H1 (cell line): ENCODE data around the gene ARHGAP42. TPM values are rescaled to one million over a fixed set of nuclear protein-coding genes. Genes with fewer than 3 reads are reported as not detected.

Source experiments
- CTCF ChIA-PET: fragments of 300-600 bp; sonication (Branson Sonifier 250); formaldehyde crosslinking; loops from one replicate; lab custom pipeline; 2021; ENCODE audit not compliant: partially characterized antibody; lab: Charles Lee
- POLR2A ChIA-PET: fragments of 300-600 bp; sonication (Branson Sonifier 250); formaldehyde crosslinking; loops from one replicate; lab custom pipeline; 2021; ENCODE audit warnings: inconsistent platforms; ENCODE audit not compliant: partially characterized antibody; lab: Charles Lee
- DNase-seq, 2 experiments: peaks; one replicate each; pipeline versions ENCODE4 v3.0.0 to v3.0.0-alpha.2; 2010 to 2022; ENCODE audit warnings: low spot score in 2 of 2, low read depth in 1 of 2, mixed read lengths in 1 of 2
- FAIRE-seq: peaks from 2 replicates; lab custom pipeline; 2011; peaks lifted over from hg19 to GRCh38; lab: Jason Lieb, UNC
- H2AFZ ChIP-seq: 2 replicates; pipeline ENCODE4 v1.8.1; 2012; ENCODE audit warnings: low read length, inconsistent platforms
- H2AK5ac ChIP-seq: 2 replicates; pipeline ENCODE4 v1.6.1; 2013; ENCODE audit warnings: low read depth, low read length
- H2BK120ac ChIP-seq: replicated peaks from 2 replicates; pipeline ENCODE3; 2013; ENCODE audit warnings: low read depth, low read length, inconsistent platforms
- H2BK12ac ChIP-seq: 2 replicates; pipeline ENCODE4 v1.6.1; 2013; ENCODE audit warnings: low read depth, low read length
- H2BK15ac ChIP-seq: 2 replicates; pipeline ENCODE4 v1.6.1; 2013; ENCODE audit warnings: low read length
- H2BK20ac ChIP-seq: 2 replicates; pipeline ENCODE4 v1.6.1; 2013; ENCODE audit warnings: low read length
- H2BK5ac ChIP-seq: 2 replicates; pipeline ENCODE4 v1.6.1; 2013; ENCODE audit warnings: low read depth, low read length
- H3K14ac ChIP-seq: 2 replicates; pipeline ENCODE4 v1.6.1; 2013; ENCODE audit warnings: inconsistent platforms; ENCODE audit not compliant: insufficient read length
- H3K18ac ChIP-seq: 2 replicates; pipeline ENCODE4 v1.6.1; 2013; ENCODE audit warnings: low read length; ENCODE audit errors: extremely low read depth
- H3K23ac ChIP-seq: 2 replicates; pipeline ENCODE4 v1.6.1; 2013; ENCODE audit warnings: inconsistent platforms; ENCODE audit not compliant: insufficient read length
- H3K23me2 ChIP-seq: 2 replicates; pipeline ENCODE4 v1.6.1; 2013; ENCODE audit warnings: low read depth, low read length
- H3K27ac ChIP-seq: 2 replicates; pipeline ENCODE4 v1.6.1; 2011; ENCODE audit warnings: low read depth, low read length, inconsistent platforms
- H3K27me3 ChIP-seq, 4 experiments: replicated peaks in 1 of 4; 1 replicate in 1 of 4; 2 replicates in 3 of 4; pipeline versions ENCODE4 v1.6.1 to v1.8.1; 2011 to 2013; ENCODE audit warnings: low read length in 3 of 4, mild to moderate bottlenecking in 3 of 4, inconsistent platforms in 2 of 4, mixed read lengths in 2 of 4, moderate library complexity in 1 of 4; ENCODE audit not compliant: control insufficient read depth in 3 of 4, insufficient read depth in 3 of 4; ENCODE audit errors: extremely low read depth in 1 of 4
- H3K36me3 ChIP-seq, 4 experiments: 2 replicates each; pipeline versions ENCODE4 v1.6.1 to v1.8.1; 2011 to 2013; ENCODE audit warnings: mild to moderate bottlenecking in 4 of 4, low read length in 3 of 4, moderate library complexity in 2 of 4, control low read depth in 1 of 4, inconsistent platforms in 1 of 4; ENCODE audit not compliant: insufficient read depth in 4 of 4, control insufficient read depth in 2 of 4
- H3K4ac ChIP-seq: replicated peaks from 2 replicates; pipeline ENCODE3; 2013; ENCODE audit warnings: low read length, low read depth, mixed read lengths, inconsistent platforms; ENCODE audit not compliant: insufficient read length
- H3K4me1 ChIP-seq, 4 experiments: replicated peaks in 1 of 4; 1 replicate in 1 of 4; 2 replicates in 3 of 4; pipeline versions ENCODE4 v1.6.1 to v1.8.1; 2011 to 2013; ENCODE audit warnings: low read length in 3 of 4, inconsistent platforms in 2 of 4, mixed read lengths in 1 of 4; ENCODE audit not compliant: insufficient read depth in 4 of 4, control insufficient read depth in 3 of 4
- H3K4me2 ChIP-seq, 2 experiments: 2 replicates each; pipeline versions ENCODE4 v1.6.1 to v1.8.1; 2011 to 2013; ENCODE audit warnings: low read depth in 2 of 2, low read length in 2 of 2, control low read depth in 1 of 2, inconsistent platforms in 1 of 2, mild to moderate bottlenecking in 1 of 2; ENCODE audit not compliant: insufficient read depth in 1 of 2
- H3K4me3 ChIP-seq, 4 experiments: fragments of 200-600, 300-600 bp in 1 of 4; sonication (generic), shearing (Covaris generic), sonication (Bioruptor Twin) in 1 of 4; 2 replicates each; pipeline versions ENCODE4 v1.5.1 to v1.8.1; 2011 to 2016; ENCODE audit warnings: low read length in 4 of 4, low read depth in 3 of 4, control low read depth in 2 of 4, inconsistent platforms in 2 of 4, mild to moderate bottlenecking in 2 of 4, mixed read lengths in 1 of 4, moderate library complexity in 1 of 4; ENCODE audit not compliant: insufficient read depth in 2 of 4; ENCODE audit errors: extremely low read depth in 1 of 4
- H3K56ac ChIP-seq: replicated peaks from 2 replicates; pipeline ENCODE3; 2013; ENCODE audit warnings: low read depth, mild to moderate bottlenecking, mixed read lengths, low read length, inconsistent platforms; ENCODE audit not compliant: insufficient read length
- H3K79me1 ChIP-seq: 2 replicates; pipeline ENCODE4 v1.6.1; 2013; ENCODE audit warnings: low read depth, low read length, control low read depth
- H3K79me2 ChIP-seq, 2 experiments: 2 replicates each; pipeline versions ENCODE4 v1.6.1 to v1.8.1; 2012 to 2013; ENCODE audit warnings: low read length in 2 of 2, mild to moderate bottlenecking in 2 of 2, inconsistent platforms in 1 of 2; ENCODE audit not compliant: insufficient read depth in 2 of 2, control insufficient read depth in 1 of 2
- H3K9ac ChIP-seq, 4 experiments: replicated peaks in 1 of 4; 1 replicate in 1 of 4; 2 replicates in 3 of 4; pipeline versions ENCODE4 v1.6.1 to v1.8.1; 2011 to 2013; ENCODE audit warnings: low read depth in 3 of 4, low read length in 3 of 4, control low read depth in 2 of 4, mild to moderate bottlenecking in 2 of 4, moderate library complexity in 2 of 4, inconsistent platforms in 1 of 4; ENCODE audit errors: extremely low read depth in 1 of 4
- H3K9me3 ChIP-seq, 2 experiments: 2 replicates each; pipeline versions ENCODE4 v1.6.1 to v1.8.1; 2012 to 2013; ENCODE audit warnings: mild to moderate bottlenecking in 2 of 2, moderate library complexity in 2 of 2, control low read depth in 1 of 2, inconsistent platforms in 1 of 2, low read depth in 1 of 2, low read length in 1 of 2, mixed read lengths in 1 of 2; ENCODE audit not compliant: insufficient read depth in 2 of 2
- H4K20me1 ChIP-seq, 2 experiments: replicated peaks in 1 of 2; 2 replicates each; pipeline versions ENCODE3 to v1.8.1; 2011 to 2013; ENCODE audit warnings: inconsistent platforms in 2 of 2, low read length in 2 of 2, mild to moderate bottlenecking in 1 of 2; ENCODE audit not compliant: insufficient read depth in 2 of 2, control insufficient read depth in 1 of 2
- H4K5ac ChIP-seq: 2 replicates; pipeline ENCODE4 v1.6.1; 2013; ENCODE audit warnings: low read length, low read depth, mixed read lengths, inconsistent platforms; ENCODE audit not compliant: insufficient read length
- H4K8ac ChIP-seq: 2 replicates; pipeline ENCODE4 v1.8.0; 2013; ENCODE audit warnings: mild to moderate bottlenecking, moderate library complexity, low read length, inconsistent platforms; ENCODE audit not compliant: insufficient read depth; ENCODE audit errors: extremely low read depth
- H4K91ac ChIP-seq: replicated peaks from 2 replicates; pipeline ENCODE3; 2013; ENCODE audit warnings: low read length, mixed read lengths, inconsistent platforms; ENCODE audit not compliant: insufficient read length
- BACH1 ChIP-seq: IDR thresholded peaks from 2 replicates; pipeline ENCODE4 v1.6.1; 2012; ENCODE audit warnings: low read length, improper control_type of control experiment
- MAFK ChIP-seq: IDR thresholded peaks from 2 replicates; pipeline ENCODE4 v1.6.1; 2012; ENCODE audit warnings: low read depth, mild to moderate bottlenecking, improper control_type of control experiment, low read length
- WGBS, 2 experiments: shearing (Covaris generic) in 1 of 2; methylation state at CpG; one replicate each; pipeline versions ENCODE4 v1.1.6 to v1.1.7; 2013 to 2015; ENCODE audit warnings: low lambda C conversion rate in 2 of 2, mixed read lengths in 2 of 2, inconsistent platforms in 1 of 2, low coverage in 1 of 2, missing lambda C conversion rate in 1 of 2; ENCODE audit not compliant: insufficient replicate concordance in 2 of 2, insufficient coverage in 1 of 2, insufficient read length in 1 of 2; ENCODE audit errors: extremely low coverage in 1 of 2, missing lambda C conversion rate in 1 of 2; 5-methylcytosine and 5-hydroxymethylcytosine counted together
- polyA plus RNA-seq, 7 experiments: library from polyadenylated mRNA; depleted of rRNA in 3 of 7; stranded (reverse) in 5 of 7; unstranded in 2 of 7; fragments of >200 nt in 5 of 7; fragments of 200-250 nt in 2 of 7; gene quantifications; 1 replicate in 5 of 7; 2 replicates in 1 of 7; 4 replicates in 1 of 7; pipeline versions ENCODE4 v1.2.1 to v1.2.3, GENCODE V29; 2011 to 2013; ENCODE audit warnings: missing spikeins in 2 of 7, mixed read lengths in 2 of 7
- total RNA-seq: library from RNA; stranded (reverse); fragmentation: NEBNext Ultra II Directional; extraction: Animal tissue kit (Norgen Biotek cat#: 25700); gene quantifications from 2 replicates; pipeline ENCODE4 v1.2.1, GENCODE V29; 2021
- TF ChIP-seq, protein P1 (sequence below): IDR thresholded peaks from 2 replicates; pipeline ENCODE4 v1.6.1; 2012; ENCODE audit warnings: low read length, inconsistent platforms

ARHGAP42 gene
- total and polyA plus RNA-seq, 2 of the 8 experiments (the other 6 are each of a cell fraction or from before 2014, with no cell fraction given): 22.2 to 33.5 TPM

DNA sequence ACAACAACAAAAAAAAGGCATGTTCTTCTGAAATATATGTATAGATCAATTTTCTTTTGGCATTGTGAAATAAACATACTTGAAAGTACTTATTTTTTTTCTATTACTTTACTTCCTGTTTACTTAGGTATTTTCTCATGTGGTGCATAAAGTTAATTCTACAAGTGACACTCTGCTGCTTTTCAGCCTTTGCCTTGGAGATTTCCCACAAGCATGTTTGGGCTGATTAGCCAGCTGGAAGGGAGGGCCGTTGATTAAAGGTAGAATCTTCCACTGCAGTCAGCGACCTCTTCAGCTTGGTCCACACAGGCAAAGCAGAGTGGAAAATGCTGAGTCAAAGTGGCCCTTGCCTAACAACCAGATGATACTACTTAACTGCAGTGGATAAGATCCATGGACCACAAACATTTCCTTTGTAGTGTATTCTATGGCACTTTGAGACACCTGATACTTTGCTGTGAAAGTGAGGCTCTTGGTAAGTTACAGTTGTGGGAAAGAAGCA is 176.0 kb downstream of the ARHGAP42 start:
- CTCF ChIA-PET: interaction anchor here (0.6 kb wide), 1 partner anchor 12 kb away, joined by 3 read pairs; no protein-coding TSS in a partner anchor

More for the DNA sequence above, 176.0 kb downstream of the ARHGAP42 start:
- H3K4me2 ChIP-seq: no peak overlapping the region
- no peak overlapping the region for H3K4ac ChIP-seq
- no peak overlapping the region for H3K18ac ChIP-seq
- no peak overlapping the region for H2BK120ac ChIP-seq
- H3K27ac ChIP-seq: no peak overlapping the region
- 83% methylated on average over 2 of the region's 2 CpGs; no CpG with 5 or more reads in 1 of the 2 experiments for WGBS, 2 experiments
- H3K14ac ChIP-seq: no peak overlapping the region
- TF ChIP-seq MAFK: peak; percentile 4; the same call in 1 of the 2 replicates
- 0 out of 2 replicates have a peak, but pooled peaks have one; percentile 25 for TF ChIP-seq BACH1
- TF ChIP-seq, protein P1, sequence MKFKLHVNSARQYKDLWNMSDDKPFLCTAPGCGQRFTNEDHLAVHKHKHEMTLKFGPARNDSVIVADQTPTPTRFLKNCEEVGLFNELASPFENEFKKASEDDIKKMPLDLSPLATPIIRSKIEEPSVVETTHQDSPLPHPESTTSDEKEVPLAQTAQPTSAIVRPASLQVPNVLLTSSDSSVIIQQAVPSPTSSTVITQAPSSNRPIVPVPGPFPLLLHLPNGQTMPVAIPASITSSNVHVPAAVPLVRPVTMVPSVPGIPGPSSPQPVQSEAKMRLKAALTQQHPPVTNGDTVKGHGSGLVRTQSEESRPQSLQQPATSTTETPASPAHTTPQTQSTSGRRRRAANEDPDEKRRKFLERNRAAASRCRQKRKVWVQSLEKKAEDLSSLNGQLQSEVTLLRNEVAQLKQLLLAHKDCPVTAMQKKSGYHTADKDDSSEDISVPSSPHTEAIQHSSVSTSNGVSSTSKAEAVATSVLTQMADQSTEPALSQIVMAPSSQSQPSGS: no peak
- POLR2A ChIA-PET: no interaction called here
- H2BK20ac ChIP-seq: no peak overlapping the region
- H2BK12ac ChIP-seq: no peak overlapping the region
- peaks cover 0 to 11% (median 9%) of the 10 kb centered on the region in 4 experiments; a peak in 5 of 7 replicates for H3K4me1 ChIP-seq
- H2AK5ac ChIP-seq: no peak overlapping the region
- H4K5ac ChIP-seq: no peak overlapping the region
- no peaks in the 10 kb centered on the region for H3K9me3 ChIP-seq
- no peaks in the 10 kb centered on the region for H3K36me3 ChIP-seq
- no peak overlapping the region for H2BK15ac ChIP-seq
- H3K56ac ChIP-seq: no peak overlapping the region
- H3K4me3 ChIP-seq: no peak overlapping the region
- H4K91ac ChIP-seq: no peak overlapping the region
- H3K79me1 ChIP-seq: no peaks in the 10 kb centered on the region
- no peaks in the 10 kb centered on the region for H4K20me1 ChIP-seq
- H3K27me3 ChIP-seq: no peaks in the 10 kb centered on the region
- no peak overlapping the region for H4K8ac ChIP-seq
- no peak overlapping the region for H3K23ac ChIP-seq
- H3K23me2 ChIP-seq: no peaks in the 10 kb centered on the region
- H3K79me2 ChIP-seq: peaks cover 0 to 6% of the 10 kb centered on the region in 2 experiments; a peak in 1 of 4 replicates
- FAIRE-seq: no peak
- DNase-seq: no peak
- H2BK5ac ChIP-seq: no peak overlapping the region
- H3K9ac ChIP-seq: peak overlapping the region in 1 of 4 experiments; percentile 0; a peak in 1 of 7 replicates
- no peak overlapping the region for H2AFZ ChIP-seq
